H9 (cell line): Measurements from ENCODE around the gene TPM3. TPM values are rescaled to one million over a fixed set of nuclear protein-coding genes. Genes with fewer than 3 reads are reported as not detected.
"Not testable (repeated sequence)": the region's sequence is repeated elsewhere in the genome, so short reads cannot be mapped to it uniquely, and the experiment has no call there.

ENCODE experiments used
- DNase-seq: peaks from one replicate; pipeline ENCODE4 v3.0.0-alpha.2; 2017
- H2AFZ ChIP-seq: one replicate; pipeline ENCODE4 v1.6.1; 2013; ENCODE audit warnings: mild to moderate bottlenecking, low read length, control low read depth, moderate library complexity
- H2AK5ac ChIP-seq: 2 replicates; pipeline ENCODE4 v1.6.1; 2013; ENCODE audit warnings: low read length, control low read depth, mixed read lengths; ENCODE audit not compliant: insufficient read length
- H2BK120ac ChIP-seq: one replicate; pipeline ENCODE4 v1.6.1; 2013; ENCODE audit warnings: low read depth, mild to moderate bottlenecking, low read length, control low read depth, inconsistent platforms; ENCODE audit not compliant: poor library complexity, severe bottlenecking
- H2BK12ac ChIP-seq: 2 replicates; pipeline ENCODE4 v1.6.1; 2013; ENCODE audit warnings: low read length, control low read depth, mixed read lengths, low read depth; ENCODE audit not compliant: insufficient read length
- H2BK15ac ChIP-seq: 2 replicates; pipeline ENCODE4 v1.6.1; 2013; ENCODE audit warnings: low read depth, low read length, control low read depth
- H2BK20ac ChIP-seq: one replicate; pipeline ENCODE4 v1.6.1; 2013; ENCODE audit warnings: low read depth, mild to moderate bottlenecking, low read length, control low read depth, inconsistent platforms; ENCODE audit not compliant: poor library complexity, severe bottlenecking
- H2BK5ac ChIP-seq: 2 replicates; pipeline ENCODE4 v1.6.1; 2013; ENCODE audit warnings: low read length, control low read depth, mixed read lengths; ENCODE audit not compliant: insufficient read length
- H3K14ac ChIP-seq: 2 replicates; pipeline ENCODE4 v1.6.1; 2013; ENCODE audit warnings: low read length, control low read depth; ENCODE audit not compliant: insufficient read depth
- H3K18ac ChIP-seq: 2 replicates; pipeline ENCODE4 v1.6.1; 2013; ENCODE audit warnings: low read depth, mild to moderate bottlenecking, mixed read lengths, low read length, control low read depth; ENCODE audit not compliant: insufficient read length
- H3K23ac ChIP-seq: 2 replicates; pipeline ENCODE4 v1.6.1; 2013; ENCODE audit warnings: low read length, control low read depth, mixed read lengths, low read depth; ENCODE audit not compliant: insufficient read length
- H3K23me2 ChIP-seq: 2 replicates; pipeline ENCODE4 v1.6.1; 2013; ENCODE audit warnings: low read depth, mild to moderate bottlenecking, mixed read lengths, low read length, control low read depth; ENCODE audit not compliant: insufficient read length, poor library complexity, severe bottlenecking
- H3K27ac ChIP-seq: 2 replicates; pipeline ENCODE4 v1.5.1; 2013; ENCODE audit warnings: low read length, control low read depth, mixed read lengths, low read depth; ENCODE audit not compliant: insufficient read length
- H3K27me3 ChIP-seq: 2 replicates; pipeline ENCODE4 v1.6.1; 2013; ENCODE audit warnings: low read length, control low read depth, inconsistent platforms; ENCODE audit not compliant: insufficient read depth
- H3K4ac ChIP-seq: 2 replicates; pipeline ENCODE4 v1.6.1; 2013; ENCODE audit warnings: low read depth, mild to moderate bottlenecking, control low read depth, inconsistent platforms, low read length, moderate library complexity
- H3K4me1 ChIP-seq: 2 replicates; pipeline ENCODE4 v1.6.1; 2013; ENCODE audit warnings: low read length, control low read depth, inconsistent platforms; ENCODE audit not compliant: insufficient read depth
- H3K4me2 ChIP-seq: 2 replicates; pipeline ENCODE4 v1.6.1; 2013; ENCODE audit warnings: low read length, control low read depth, mixed read lengths; ENCODE audit not compliant: insufficient read length, insufficient read depth
- H3K56ac ChIP-seq: 2 replicates; pipeline ENCODE4 v1.6.1; 2013; ENCODE audit warnings: low read depth, mild to moderate bottlenecking, mixed read lengths, low read length, control low read depth; ENCODE audit not compliant: insufficient read length
- H3K79me1 ChIP-seq: 2 replicates; pipeline ENCODE4 v1.6.1; 2013; ENCODE audit warnings: low read depth, mild to moderate bottlenecking, moderate library complexity, low read length, control low read depth, inconsistent platforms; ENCODE audit not compliant: insufficient read depth, poor library complexity, severe bottlenecking
- H3K79me2 ChIP-seq: 2 replicates; pipeline ENCODE4 v1.6.1; 2013; ENCODE audit warnings: low read length, control low read depth, inconsistent platforms; ENCODE audit not compliant: insufficient read depth
- H3K9ac ChIP-seq: 2 replicates; pipeline ENCODE4 v1.6.1; 2013; ENCODE audit warnings: low read length, control low read depth, mixed read lengths; ENCODE audit not compliant: insufficient read length; ENCODE audit errors: extremely low read depth
- H3K9me3 ChIP-seq: one replicate; pipeline ENCODE4 v1.6.1; 2013; ENCODE audit warnings: low read depth, low read length, inconsistent platforms; ENCODE audit not compliant: control insufficient read depth
- H3T11ph ChIP-seq: one replicate; pipeline ENCODE4 v1.6.1; 2013; ENCODE audit warnings: mild to moderate bottlenecking, low read length, control low read depth, inconsistent platforms
- H4K20me1 ChIP-seq: one replicate; pipeline ENCODE4 v1.6.1; 2013; ENCODE audit not compliant: control insufficient read depth, insufficient read length, insufficient read depth
- H4K5ac ChIP-seq: 2 replicates; pipeline ENCODE4 v1.6.1; 2013; ENCODE audit warnings: low read depth, mild to moderate bottlenecking, mixed read lengths, low read length, control low read depth; ENCODE audit not compliant: insufficient read length
- H4K8ac ChIP-seq: replicated peaks from 2 replicates; pipeline ENCODE4 v1.6.1; 2013; ENCODE audit warnings: low read length, control low read depth, mixed read lengths, low read depth; ENCODE audit not compliant: insufficient read length
- H4K91ac ChIP-seq: 2 replicates; pipeline ENCODE4 v1.6.1; 2013; ENCODE audit warnings: low read depth, mild to moderate bottlenecking, moderate library complexity, mixed read lengths, low read length, control low read depth; ENCODE audit not compliant: insufficient read length
- H3K27ac Mint-ChIP-seq, 3 experiments: 2 replicates in 2 of 3; 3 replicates in 1 of 3; pipeline ENCODE4 v1.8.0; 2020 to 2021; ENCODE audit warnings: mixed read lengths in 3 of 3, mild to moderate bottlenecking in 1 of 3, moderate library complexity in 1 of 3
- H3K27me3 Mint-ChIP-seq: 2 replicates; pipeline ENCODE4 v1.8.0; 2021; ENCODE audit warnings: low read depth, mild to moderate bottlenecking, moderate library complexity, mixed read lengths
- H3K36me3 Mint-ChIP-seq, 3 experiments: 2 replicates in 2 of 3; 3 replicates in 1 of 3; pipeline ENCODE4 v1.8.0; 2020 to 2021; ENCODE audit warnings: low read depth in 3 of 3, mixed read lengths in 3 of 3; ENCODE audit not compliant: insufficient read depth in 1 of 3
- H3K4me1 Mint-ChIP-seq, 2 experiments: 2 replicates each; pipeline ENCODE4 v1.8.0; 2020; ENCODE audit warnings: mixed read lengths in 2 of 2
- H3K4me3 Mint-ChIP-seq, 2 experiments: 2 replicates in 1 of 2; 3 replicates in 1 of 2; pipeline ENCODE4 v1.8.0; 2020 to 2021; ENCODE audit warnings: mild to moderate bottlenecking in 2 of 2, mixed read lengths in 2 of 2, moderate library complexity in 1 of 2
- H3K9me3 Mint-ChIP-seq, 2 experiments: 2 replicates in 1 of 2; 3 replicates in 1 of 2; pipeline ENCODE4 v1.8.0; 2020; ENCODE audit warnings: mild to moderate bottlenecking in 2 of 2, mixed read lengths in 2 of 2, moderate library complexity in 1 of 2
- WGBS: extraction: QIAGEN DNeasy Blood & Tissue Kit; methylation state at CpG from one replicate; pipeline ENCODE4 v1.1.7; 2013; ENCODE audit warnings: missing lambda C conversion rate, low lambda C conversion rate, mixed read lengths; ENCODE audit not compliant: insufficient read length; ENCODE audit errors: extremely low coverage; 5-methylcytosine and 5-hydroxymethylcytosine counted together
- total RNA-seq: library from RNA; stranded (reverse); gene quantifications from 2 replicates; pipeline ENCODE4 v1.2.1, GENCODE V29; 2021
- TF ChIP-seq, protein P1 (sequence below): fragments of 200-600 bp; sonication (generic); conservative IDR thresholded peaks from 3 replicates; pipeline ENCODE4 v1.8.0; 2021; ENCODE audit warnings: antibody characterized with exemption, mild to moderate bottlenecking

Gene TPM3
- total RNA-seq, 1 experiment from 2014 or later, result 508 TPM

DNA sequence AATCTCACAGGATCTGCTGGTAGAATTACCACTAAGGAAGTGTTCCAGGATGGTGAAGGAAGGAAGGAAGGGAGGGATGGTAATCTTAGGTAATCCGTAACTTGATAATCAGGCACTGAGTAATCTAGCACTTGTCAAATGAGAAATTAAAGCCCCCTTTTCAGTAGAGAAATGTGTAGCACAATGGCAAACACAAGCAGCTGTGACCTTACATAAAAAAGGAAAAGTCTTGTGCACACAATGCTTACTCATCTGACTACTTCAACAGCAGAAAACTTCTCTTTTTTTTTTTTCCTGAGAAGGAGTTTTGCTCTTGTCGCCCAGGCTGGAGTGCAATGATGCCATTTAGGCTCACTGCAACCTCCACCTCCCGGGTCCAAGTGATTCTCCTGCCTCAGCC is 43.1 kb downstream of the TPM3 start:
- DNase-seq, result no peak
- H3T11ph ChIP-seq, result no peak overlapping the region
- H3K4me2 ChIP-seq, result no peak overlapping the region
- Mint-ChIP-seq H3K27me3 (no peaks in the 10 kb centered on the region), H3K9me3 (no peaks in the 10 kb centered on the region), H3K36me3 (no peaks in the 10 kb centered on the region), H3K4me1 (no peaks in the 10 kb centered on the region), H3K27ac (no peak overlapping the region), H3K4me3 (no peak overlapping the region)
- no peak overlapping the region for H2AFZ ChIP-seq
- TF ChIP-seq, protein P1, sequence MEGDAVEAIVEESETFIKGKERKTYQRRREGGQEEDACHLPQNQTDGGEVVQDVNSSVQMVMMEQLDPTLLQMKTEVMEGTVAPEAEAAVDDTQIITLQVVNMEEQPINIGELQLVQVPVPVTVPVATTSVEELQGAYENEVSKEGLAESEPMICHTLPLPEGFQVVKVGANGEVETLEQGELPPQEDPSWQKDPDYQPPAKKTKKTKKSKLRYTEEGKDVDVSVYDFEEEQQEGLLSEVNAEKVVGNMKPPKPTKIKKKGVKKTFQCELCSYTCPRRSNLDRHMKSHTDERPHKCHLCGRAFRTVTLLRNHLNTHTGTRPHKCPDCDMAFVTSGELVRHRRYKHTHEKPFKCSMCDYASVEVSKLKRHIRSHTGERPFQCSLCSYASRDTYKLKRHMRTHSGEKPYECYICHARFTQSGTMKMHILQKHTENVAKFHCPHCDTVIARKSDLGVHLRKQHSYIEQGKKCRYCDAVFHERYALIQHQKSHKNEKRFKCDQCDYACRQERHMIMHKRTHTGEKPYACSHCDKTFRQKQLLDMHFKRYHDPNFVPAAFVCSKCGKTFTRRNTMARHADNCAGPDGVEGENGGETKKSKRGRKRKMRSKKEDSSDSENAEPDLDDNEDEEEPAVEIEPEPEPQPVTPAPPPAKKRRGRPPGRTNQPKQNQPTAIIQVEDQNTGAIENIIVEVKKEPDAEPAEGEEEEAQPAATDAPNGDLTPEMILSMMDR, result no peak
- no peak overlapping the region for H4K91ac ChIP-seq
- H2AK5ac ChIP-seq, result no peak overlapping the region
- H3K9ac ChIP-seq, result no peak overlapping the region
- no peaks in the 10 kb centered on the region for H3K23me2 ChIP-seq
- H2BK20ac ChIP-seq, result no peak overlapping the region
- H3K14ac ChIP-seq, result no peak overlapping the region
- no peaks in the 10 kb centered on the region for H4K20me1 ChIP-seq
- no peak overlapping the region for H2BK5ac ChIP-seq
- no peak overlapping the region for H3K18ac ChIP-seq
- H3K27ac ChIP-seq, result no peak overlapping the region
- no peaks in the 10 kb centered on the region for H3K9me3 ChIP-seq
- no peaks in the 10 kb centered on the region for H3K4me1 ChIP-seq
- WGBS, result no CpG with 5 or more reads among the region's 3 CpGs
- H3K4ac ChIP-seq, result no peak overlapping the region
- H2BK120ac ChIP-seq, result no peak overlapping the region
- H4K5ac ChIP-seq, result no peak overlapping the region
- H3K79me1 ChIP-seq, result no peaks in the 10 kb centered on the region
- H2BK12ac ChIP-seq, result no peak overlapping the region
- no peaks in the 10 kb centered on the region for H3K27me3 ChIP-seq
- H3K23ac ChIP-seq, result no peak overlapping the region
- H4K8ac ChIP-seq, result no peak overlapping the region
- no peaks in the 10 kb centered on the region for H3K79me2 ChIP-seq
- no peak overlapping the region for H2BK15ac ChIP-seq
- H3K56ac ChIP-seq, result no peak overlapping the region

DNA sequence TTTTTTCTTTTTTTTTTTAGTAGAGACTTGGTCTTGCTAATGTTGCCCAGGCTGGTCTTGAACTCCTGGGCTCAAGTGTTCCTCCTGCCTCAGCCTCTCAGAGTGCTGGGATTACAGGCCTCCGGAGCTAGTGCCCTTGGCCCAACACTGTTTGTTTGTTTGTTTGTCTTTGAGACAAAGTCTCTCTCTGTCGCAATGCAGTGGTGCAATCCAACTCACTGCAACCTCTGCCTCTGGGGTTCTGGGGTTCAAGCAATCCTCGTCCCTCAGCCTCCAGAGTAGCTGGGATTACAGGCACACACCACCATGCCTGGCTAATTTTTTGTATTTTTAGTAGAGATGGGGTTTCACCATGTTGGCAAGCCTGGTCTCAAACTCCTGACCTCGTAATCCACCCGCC is 44.4 kb downstream of the TPM3 start:
- H3K4me1 Mint-ChIP-seq, H2BK5ac ChIP-seq: not testable (repeated sequence)
- WGBS, result no CpG with 5 or more reads among the region's 5 CpGs

More for the DNA sequence above, 44.4 kb downstream of the TPM3 start:
- not testable (repeated sequence) for H3K56ac ChIP-seq, H3T11ph ChIP-seq, H3K9ac ChIP-seq, H3K23me2 ChIP-seq, H3K27me3 Mint-ChIP-seq, H3K79me2 ChIP-seq, H2BK120ac ChIP-seq, DNase-seq, H3K27ac ChIP-seq, H3K4ac ChIP-seq, H3K9me3 ChIP-seq, H2AK5ac ChIP-seq, H4K8ac ChIP-seq, H3K14ac ChIP-seq, H4K20me1 ChIP-seq, H4K5ac ChIP-seq, H3K23ac ChIP-seq, H4K91ac ChIP-seq, H2BK15ac ChIP-seq, H2BK12ac ChIP-seq, H3K27me3 ChIP-seq, H3K79me1 ChIP-seq, H3K18ac ChIP-seq, H2BK20ac ChIP-seq, H3K4me3 Mint-ChIP-seq, H3K4me1 ChIP-seq, H3K27ac Mint-ChIP-seq, H3K36me3 Mint-ChIP-seq, H3K9me3 Mint-ChIP-seq, H2AFZ ChIP-seq, H3K4me2 ChIP-seq
